GOT3 (cell line): ENCODE measurements around the gene CELF4.

Experiments
- DNase-seq: peaks from one replicate; lab custom pipeline; 2025; ENCODE audit warnings: mixed read lengths; lab: John Stamatoyannopoulos, UW

The CELF4 gene

GRCh38 chr18:37409878-37410277, 155.7 kb downstream of the CELF4 start:
- no peak for DNase-seq

DNA sequence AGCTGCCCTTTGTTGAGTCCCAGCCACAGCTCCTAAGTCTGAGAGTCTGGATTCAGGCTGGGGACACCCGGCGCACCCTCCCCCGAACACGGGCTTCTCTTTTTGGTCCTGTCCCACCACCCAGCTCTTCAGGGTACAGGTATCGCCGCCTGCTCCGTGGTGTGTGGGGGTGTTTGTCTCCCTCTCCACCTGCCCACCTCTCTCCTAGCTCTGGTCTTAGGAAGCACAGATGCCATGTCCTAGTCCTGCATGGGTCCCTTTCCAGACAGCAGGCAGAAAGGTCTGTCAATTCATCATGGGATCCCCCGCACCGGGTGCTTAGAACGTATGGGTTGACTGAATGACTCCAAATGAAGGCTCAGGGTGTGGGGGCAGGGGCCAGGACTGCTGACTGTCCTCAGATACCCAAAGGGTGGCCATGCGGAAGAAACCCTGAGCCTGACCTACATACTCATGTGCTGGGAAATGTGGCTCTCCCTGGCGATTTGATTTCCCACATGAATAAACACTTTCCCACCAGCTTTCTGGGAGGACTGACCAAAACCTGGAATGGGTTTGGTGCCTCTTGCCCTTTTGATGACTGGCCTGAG, 156.8 kb downstream of the CELF4 start:
- DNase-seq, result no peak

DNA sequence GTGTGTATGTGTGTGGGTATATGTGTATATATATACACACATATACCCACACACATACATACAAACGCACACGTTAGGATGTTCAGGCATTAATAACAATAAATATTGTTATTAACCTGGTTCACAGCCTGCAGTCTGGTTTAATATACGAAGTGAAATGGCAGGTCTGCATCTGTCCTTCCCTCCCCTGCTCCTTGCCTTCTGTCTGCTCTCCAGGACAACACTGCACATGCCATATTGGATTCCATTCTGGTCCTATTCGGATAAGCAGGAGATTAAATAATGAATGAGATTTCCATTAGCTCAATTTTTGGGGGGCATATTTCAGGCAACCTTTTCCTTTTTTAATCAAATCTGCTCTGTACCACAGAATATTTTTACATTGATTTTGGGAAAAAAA, 158.0 kb downstream of the CELF4 start:
- no peak for DNase-seq

GRCh38 chr18:37405772-37406171, 159.8 kb downstream of the CELF4 start:
- DNase-seq, result no peak

- DNase-seq, result no peak
These were observed 160.4 kb downstream of the CELF4 start for GRCh38 chr18:37405229-37405628.

GRCh38 chr18:37403788-37404187, 161.8 kb downstream of the CELF4 start:
- DNase-seq, result no peak

- DNase-seq, result peak; percentile 23
These were observed 162.4 kb downstream of the CELF4 start for GRCh38 chr18:37403100-37403781.

- no peak for DNase-seq
These were observed 162.9 kb downstream of the CELF4 start for GRCh38 chr18:37402735-37403099.

DNA sequence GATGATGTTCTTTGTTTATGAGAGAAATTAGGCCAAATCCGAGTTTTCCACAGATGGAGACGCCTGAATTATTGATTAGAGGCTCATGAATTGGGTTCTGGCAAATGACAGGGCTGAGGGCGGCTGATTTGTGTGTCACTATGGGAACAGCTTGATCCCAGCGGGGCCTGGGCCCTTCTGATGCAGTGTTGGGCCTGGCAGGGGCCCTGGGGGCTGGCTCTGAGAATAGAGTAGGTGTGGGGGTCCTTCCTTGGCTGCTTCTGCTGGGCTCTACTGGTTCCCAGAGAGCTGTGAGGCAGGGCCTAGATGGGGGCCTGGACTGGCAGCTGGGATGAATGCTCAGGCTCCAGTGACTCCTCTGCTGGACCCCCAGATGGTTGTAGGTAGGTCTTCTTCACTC, 164.8 kb downstream of the CELF4 start:
- no peak for DNase-seq

DNA sequence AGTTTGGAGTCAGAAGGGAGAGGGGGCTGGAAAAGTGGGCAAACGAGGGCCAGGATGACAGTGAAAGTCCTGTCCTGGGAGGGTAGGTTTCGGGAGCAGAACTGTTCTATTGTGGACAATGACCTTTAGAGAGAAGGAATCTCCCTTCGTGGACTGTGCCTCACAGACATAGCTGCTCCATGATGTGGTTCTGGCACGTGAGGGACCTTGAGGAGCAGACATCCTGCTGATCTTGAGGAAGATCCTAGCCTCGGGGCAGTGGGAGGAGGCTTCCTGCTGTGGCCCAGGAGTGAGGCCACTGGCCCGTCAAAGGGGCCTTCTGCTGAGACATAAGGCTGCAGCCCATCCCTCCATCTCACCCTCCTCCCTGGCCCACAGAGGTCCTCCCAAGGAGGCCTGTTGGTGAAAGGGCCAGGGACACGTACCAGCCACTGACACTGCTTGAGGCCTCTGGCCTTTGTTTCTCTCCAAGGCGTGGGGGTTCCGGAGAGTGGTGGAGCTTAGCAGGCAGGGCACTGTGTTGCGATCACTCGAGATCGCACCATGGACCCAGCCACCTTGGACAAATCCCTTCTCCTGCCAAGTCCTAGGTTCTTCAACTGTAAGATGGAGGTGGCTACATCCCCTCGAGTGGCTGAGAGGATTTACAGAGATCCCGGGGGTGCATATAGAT, 167.2 kb downstream of the CELF4 start:
- DNase-seq, result no peak

- no peak for DNase-seq
These were observed 167.8 kb downstream of the CELF4 start for GRCh38 chr18:37397814-37398213.

GRCh38 chr18:37396971-37397720, 168.5 kb downstream of the CELF4 start:
- no peak for DNase-seq

DNA sequence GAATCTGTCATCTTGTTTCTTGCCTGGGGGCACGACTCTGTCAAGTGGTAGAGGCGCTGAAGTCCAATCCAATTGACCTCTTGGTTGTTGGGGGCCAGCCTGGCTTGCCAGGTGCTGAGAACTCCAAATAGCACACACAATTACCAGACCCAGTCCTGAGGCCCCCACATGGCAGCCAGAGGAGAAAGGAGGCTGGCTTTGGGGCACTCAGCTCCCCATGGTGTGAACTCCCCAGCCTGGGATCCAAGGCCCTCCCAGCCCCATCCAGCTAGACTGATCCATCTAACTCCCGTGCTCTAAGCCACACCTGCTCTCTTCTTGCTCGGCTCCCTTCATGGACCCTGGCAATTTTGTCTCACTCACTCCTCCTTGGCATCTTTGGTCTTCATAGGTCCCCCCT, 170.0 kb downstream of the CELF4 start:
- DNase-seq, result no peak

DNA sequence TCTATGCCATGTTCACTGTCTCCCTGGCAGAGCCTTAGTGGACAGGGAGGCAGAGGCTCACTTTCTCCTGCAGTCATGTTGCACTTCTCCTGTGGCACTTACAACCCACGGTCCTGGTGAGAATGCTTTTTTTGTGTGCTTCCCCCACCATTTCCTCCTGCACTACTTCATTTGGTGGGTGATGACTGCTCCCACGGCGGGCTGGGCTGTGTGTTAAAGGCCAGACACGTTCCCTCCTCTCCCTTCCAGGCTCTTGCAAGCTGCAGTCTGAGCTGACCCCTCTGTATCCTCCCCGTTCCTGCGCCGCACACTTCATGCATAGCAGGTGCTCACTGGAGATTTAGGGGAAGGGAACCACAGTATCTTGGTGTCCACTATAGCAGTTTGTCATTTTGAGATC, 170.5 kb downstream of the CELF4 start:
- DNase-seq, result no peak

- no peak for DNase-seq
These were observed 171.0 kb downstream of the CELF4 start for GRCh38 chr18:37394610-37394965.

- DNase-seq, result peak; percentile 71
These were observed 171.5 kb downstream of the CELF4 start for GRCh38 chr18:37393945-37394609.

DNA sequence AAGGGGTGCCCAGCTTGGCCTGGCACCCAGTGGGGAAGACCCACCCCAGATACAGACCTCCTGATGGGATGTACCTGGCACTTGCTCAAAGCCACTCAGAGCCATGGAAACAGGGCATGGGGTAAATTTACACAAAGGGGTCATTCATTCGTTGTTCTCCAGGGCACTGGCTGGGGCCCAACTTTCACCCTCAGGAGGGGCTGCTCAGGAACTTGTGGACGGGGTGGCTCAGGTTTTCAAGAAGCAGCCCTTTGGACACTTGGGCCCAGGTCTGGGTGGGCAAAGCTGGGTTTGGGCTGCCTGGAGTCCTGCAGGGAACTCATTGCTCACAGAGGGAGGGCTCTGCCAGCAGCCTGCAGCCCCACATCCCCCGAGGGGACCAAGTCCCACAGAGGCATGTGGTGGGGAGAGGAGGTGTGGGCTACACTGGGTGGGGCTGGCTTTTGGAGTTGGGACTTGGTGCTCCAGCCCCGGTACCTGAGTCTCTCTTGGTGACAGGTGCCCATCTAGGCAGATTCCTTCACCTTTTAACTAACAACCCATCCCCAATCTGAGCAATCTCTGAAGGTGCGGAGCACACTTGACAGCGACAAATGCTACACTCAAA, 172.3 kb downstream of the CELF4 start:
- DNase-seq, result no peak

- DNase-seq, result no peak
These were observed 172.9 kb downstream of the CELF4 start for GRCh38 chr18:37392648-37393047.

GRCh38 chr18:37391698-37392548, 173.7 kb downstream of the CELF4 start:
- DNase-seq, result no peak

DNA sequence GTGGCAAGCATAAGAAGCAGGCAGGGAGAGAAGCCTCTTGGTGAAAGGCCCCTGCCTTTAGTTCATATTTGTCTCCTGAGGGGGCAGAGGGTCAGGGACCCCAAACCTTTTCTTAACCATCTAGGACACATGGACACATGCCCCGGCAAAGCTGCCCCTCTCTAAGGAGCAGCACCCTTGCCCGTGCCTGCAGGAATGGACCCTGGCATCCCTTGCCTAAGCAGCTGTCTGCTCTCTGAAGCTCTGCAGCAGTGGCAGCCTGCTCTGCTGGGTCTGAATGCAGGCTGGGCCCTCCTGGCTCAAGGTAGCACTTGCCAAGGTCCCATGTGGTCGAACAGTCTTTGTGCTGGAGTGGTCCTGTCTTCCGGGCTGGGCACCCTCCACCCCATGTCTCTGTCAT, 174.4 kb downstream of the CELF4 start:
- no peak for DNase-seq

DNA sequence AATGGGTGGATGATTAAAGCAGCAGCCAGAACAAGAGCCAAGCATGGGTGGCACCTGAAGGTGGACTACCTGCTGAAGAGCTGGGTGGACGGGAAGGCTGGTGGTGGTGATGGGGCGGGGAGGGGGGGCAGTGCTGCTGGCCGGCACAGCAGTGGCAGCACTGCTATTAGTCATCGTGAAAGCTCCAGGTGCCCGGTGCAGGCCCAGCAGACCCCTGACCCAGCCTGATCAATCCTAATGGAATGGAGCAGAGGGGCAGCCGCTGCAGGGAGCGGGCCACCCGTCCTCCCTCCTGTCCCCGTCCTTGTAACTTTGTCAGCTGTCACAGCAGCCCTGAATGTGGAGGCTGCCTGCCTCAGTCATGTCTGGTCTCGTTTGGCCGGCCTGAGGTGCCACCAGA, 174.9 kb downstream of the CELF4 start:
- no peak for DNase-seq
